Measurements from ENCODE around the gene DIABLO. TPM values are rescaled to one million over a fixed set of nuclear protein-coding genes. Genes with fewer than 3 reads are reported as not detected.
"Not testable (repeated sequence)": the region's sequence is repeated elsewhere in the genome, so short reads cannot be mapped to it uniquely, and the experiment has no call there.

Gene DIABLO
- polyA plus RNA-seq, 4 donors: 60.4 to 82.4 (median 71.0) TPM

GRCh38 chr12:122190842-122191668 lies 34.8 kb downstream of the DIABLO start:
- DNase-seq (ENCODE audit: low read depth in 4 of 4, low spot score in 2 of 4): peak in 1 of 4 donors; percentile 36

DNA sequence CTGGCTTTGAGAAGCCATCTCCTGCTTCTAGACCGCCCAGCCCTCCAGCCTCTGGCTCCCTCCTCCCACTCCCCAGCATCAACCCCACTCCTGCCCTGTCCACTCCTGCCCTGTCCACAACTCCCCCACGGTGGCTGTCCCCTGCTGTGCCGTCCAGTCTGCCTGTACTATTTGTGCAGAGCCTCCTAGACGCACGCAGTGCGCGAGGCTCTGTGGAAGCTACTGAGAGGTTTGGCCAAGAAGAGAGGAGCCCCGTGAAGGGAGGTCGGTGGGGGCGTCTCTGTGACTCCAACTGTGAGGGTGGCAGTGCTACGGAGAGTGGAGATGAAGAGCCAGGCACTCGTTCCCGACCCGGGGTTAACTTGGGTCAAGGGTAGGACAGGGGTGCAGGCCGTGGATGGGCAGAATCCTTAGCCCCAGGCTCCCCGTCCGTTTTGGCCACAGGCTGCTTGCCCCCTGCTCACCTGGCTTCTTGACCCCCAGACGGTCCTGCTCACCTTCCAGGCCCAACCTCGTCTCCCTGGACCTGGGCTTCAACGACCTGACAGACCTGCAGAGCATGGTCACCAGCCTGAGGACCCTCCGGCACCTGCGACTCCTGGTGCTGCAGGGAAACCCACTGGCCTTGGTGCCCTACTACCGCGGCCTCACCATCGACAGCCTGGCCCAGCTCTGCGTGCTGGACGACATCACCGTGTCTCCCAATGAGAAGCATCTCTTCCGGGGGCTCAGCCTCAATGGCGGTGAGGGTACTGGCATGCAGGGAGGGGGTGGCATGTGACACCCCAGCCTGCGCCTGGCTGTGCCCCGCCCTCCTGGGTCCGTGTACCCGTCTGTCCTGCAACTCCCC lies 36.0 kb downstream of the DIABLO start:
- no peak for DNase-seq (ENCODE audit: low read depth in 4 of 4, low spot score in 2 of 4)

GRCh38 chr12:122187466-122187865 lies 38.4 kb downstream of the DIABLO start:
- no peak for DNase-seq (ENCODE audit: low read depth in 4 of 4, low spot score in 2 of 4)

GRCh38 chr12:122185494-122186082 lies 40.3 kb downstream of the DIABLO start:
- DNase-seq (ENCODE audit: low read depth in 4 of 4, low spot score in 2 of 4): no peak

DNA sequence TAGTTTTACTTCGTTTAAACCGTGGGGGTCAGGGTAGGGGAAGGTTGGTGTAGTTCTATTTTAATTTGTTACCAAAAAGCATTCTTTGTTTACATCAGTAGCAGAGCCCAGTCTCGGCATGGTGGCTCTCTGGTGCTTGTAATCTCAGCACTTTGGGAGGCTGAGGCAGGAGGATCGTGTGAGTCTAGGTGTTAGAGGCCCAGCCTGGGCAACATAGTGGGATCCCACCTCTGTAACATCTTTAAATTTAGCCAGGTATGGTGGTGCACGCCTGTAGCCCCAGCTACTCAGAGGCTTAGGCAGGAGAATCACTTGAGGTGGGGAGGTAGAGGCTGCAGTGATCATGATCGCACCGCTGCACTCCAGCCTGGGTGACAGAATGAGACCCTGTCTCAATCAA lies 40.8 kb downstream of the DIABLO start:
- DNase-seq (ENCODE audit: low read depth in 4 of 4, low spot score in 2 of 4): no peak

- DNase-seq (ENCODE audit: low read depth in 4 of 4, low spot score in 2 of 4): no peak
These were observed 41.3 kb downstream of the DIABLO start for GRCh38 chr12:122184517-122184916.

DNA sequence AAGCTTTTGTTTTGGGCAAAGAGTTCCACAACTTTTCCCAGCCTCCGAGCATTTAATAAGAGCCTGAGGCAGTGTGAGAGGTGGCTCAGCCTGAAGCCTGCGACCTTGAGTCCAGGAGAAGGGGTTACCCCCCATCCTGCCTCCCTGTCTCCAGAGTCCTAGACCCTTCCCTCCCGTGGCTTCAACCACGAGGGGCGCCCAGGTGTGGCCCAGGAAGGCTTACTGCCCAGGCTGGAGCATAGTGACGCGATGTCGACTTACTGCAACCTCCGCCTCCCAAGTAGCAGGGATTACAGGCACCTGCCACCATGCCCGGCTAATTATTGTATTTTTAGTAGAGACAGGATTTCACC lies 42.3 kb downstream of the DIABLO start:
- no peak for DNase-seq (ENCODE audit: low read depth in 4 of 4, low spot score in 2 of 4)

DNA sequence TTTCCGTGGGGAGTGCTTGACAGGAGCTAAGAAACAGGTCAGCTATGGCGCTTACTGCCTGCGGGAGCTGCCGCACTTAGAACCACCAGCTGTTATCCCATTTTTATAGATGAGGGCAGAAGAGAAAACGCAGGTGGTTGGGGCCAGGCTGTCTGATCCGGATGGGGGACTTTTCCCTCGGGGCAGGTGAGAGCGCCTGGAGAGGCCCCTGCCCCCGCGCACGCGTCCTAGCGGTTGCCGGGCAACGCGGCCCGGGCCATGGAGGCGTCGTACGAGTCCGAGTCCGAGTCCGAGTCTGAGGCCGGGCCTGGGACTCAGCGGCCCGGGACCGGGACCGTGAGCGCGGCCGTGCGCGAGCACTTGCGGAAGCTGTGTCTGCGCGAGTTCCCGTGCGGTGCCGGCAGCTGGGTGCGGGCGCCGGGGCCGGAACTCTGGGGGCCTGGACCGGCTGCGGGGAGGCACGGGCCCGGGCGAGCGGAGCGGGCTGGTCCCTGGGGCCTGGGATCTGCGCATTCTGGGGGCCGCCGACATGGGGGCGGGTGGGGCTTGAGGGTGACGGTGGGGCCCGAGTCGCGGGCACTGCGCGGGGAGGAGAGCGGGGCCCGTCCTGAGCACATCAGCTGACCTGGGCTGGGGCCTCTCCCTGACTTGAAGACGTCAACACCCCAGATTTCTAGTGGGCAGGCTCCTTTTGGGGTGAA lies 42.8 kb downstream of the DIABLO start, which contains the start of gene LRRC43:
Gene LRRC43 (plus strand): TSS at position 237 of the 701 bp plus-strand sequence. CDS start 22 bp downstream, at position 259.
- DNase-seq (ENCODE audit: low read depth in 4 of 4, low spot score in 2 of 4): peak in 2 of 4 donors; percentile 44 to 51

DNA sequence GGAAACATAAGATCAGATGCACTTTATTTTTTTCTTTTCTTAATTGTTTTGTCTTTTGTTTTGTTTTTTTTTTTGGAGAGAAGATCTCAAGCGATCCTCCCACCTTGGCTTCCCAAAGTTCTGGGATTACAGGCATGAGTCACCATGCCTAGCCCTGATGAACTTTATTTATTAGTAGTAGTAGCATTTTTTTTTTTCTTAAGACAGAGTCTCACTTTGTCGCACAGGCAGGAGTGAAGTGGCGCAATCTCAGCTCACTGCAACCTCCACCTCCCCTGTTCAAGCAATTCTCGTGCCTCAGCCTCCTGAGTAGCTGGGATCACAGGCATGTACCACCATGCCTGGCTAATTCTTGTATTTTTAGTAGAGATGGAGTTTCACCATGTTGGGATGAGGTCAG lies 49.4 kb downstream of the DIABLO start:
- not testable (repeated sequence) for DNase-seq (ENCODE audit: low read depth in 4 of 4, low spot score in 2 of 4)

DNA sequence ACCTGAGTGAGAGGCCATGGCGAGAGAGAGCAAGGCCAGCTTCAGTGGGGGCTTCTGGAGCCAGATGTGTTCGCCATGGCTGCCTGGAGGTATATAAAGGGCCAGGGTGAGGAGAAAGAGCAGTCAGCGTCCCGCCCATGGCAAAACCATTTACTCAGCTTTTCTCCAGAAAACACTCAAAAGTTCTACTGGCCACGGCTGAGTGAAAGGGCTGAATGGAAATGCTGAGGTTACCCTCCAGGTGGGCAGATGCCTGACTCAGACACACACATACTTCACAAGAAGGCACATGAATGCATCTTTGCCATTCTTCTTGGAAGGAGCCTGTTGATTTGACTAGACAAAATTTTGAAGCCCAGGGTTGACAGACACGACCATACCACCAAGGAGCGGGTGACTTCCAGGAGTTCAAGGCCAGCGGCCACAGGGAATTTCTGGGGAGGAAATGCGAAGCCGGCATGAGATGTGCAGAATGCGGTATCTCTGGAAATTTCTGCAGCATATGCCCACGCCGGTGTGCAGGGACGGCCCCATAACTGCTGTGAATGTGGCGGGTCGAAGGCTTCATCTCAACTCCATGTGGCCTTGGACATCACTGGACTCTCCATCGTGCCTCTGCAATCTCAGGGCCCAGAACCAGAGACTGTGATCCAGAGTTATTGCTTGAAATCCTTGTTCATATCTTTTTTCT lies 51.6 kb downstream of the DIABLO start, which contains the start of gene IL31:
Gene IL31 (minus strand): TSS at position 67 of the 691 bp plus-strand sequence. CDS start 49 bp downstream, at position 18.
- no peak for DNase-seq (ENCODE audit: low read depth in 4 of 4, low spot score in 2 of 4)

- no peak for DNase-seq (ENCODE audit: low read depth in 4 of 4, low spot score in 2 of 4)
These were observed 53.5 kb downstream of the DIABLO start for GRCh38 chr12:122172262-122172939.

GRCh38 chr12:122171399-122171798 lies 54.5 kb downstream of the DIABLO start:
- no peak for DNase-seq (ENCODE audit: low read depth in 4 of 4, low spot score in 2 of 4)

DNA sequence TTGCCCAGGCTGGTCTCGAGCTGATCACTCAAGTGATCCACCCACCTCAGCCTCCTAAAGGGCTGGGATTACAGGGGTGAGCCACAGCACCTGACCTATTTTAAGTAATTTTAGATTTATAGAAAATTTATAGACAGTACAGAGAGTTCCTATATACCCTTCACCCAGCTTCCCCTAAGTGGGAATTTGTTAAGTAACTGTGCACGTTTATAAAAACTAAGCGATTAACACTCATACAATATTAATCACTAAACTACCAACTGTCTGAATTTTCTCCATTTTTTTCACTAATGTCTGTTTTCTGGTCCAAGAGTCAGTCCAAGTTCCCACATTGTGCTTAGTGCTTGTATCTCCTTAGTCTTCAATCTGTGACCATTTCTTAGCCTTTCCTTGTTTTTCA lies 57.4 kb downstream of the DIABLO start:
- DNase-seq (ENCODE audit: low read depth in 4 of 4, low spot score in 2 of 4): no peak

DNA sequence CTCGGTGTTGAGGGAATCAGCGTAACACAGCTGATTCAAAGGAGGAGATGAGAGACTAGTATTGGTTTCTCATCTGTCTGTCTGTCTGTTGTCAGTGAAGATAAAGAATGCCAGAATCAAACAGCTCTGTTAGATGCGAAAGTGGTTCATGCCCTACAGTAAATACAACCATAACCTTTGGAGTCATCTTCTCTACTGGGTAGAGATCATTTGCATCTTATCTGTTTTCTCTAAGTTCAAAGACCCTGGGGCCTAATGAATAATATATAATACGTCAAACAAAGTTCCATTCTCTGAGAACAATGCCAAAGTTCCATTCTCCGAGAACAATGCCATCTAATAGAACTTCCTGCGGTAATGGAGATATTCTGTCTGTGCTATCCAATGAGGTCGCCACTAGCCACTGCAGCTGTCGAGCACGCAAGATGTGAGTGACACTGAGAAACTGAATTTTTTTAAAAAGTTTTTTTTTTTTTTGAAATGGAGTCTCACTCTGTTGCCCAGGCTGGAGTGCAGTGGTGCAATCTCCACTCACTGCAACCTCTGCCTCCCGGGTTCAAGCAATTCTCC lies 58.4 kb downstream of the DIABLO start:
- DNase-seq (ENCODE audit: low read depth in 4 of 4, low spot score in 2 of 4): no peak

GRCh38 chr12:122166422-122167349 lies 59.2 kb downstream of the DIABLO start:
- DNase-seq (ENCODE audit: low read depth in 4 of 4, low spot score in 2 of 4): no peak

DNA sequence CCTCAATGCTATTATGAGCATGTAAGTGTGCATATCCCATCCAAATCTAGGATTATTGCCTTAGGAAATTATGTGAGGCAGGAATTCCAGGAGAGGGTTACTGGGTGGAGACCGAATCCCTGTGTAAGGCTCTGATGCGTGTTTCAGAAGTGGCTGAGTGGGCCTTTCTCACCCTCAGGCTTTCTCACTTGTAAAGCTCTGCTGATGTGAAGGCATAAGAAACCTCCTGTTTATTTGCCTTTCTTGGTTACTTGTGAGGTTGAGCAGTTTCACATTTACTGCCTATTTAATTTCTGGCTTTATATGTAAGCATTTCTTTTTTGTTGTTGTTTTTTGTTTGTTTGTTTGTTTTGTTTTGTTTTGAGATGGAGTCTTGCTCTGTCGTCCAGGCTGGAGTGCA lies 62.9 kb downstream of the DIABLO start:
- no peak for DNase-seq (ENCODE audit: low read depth in 4 of 4, low spot score in 2 of 4)

- no peak for DNase-seq (ENCODE audit: low read depth in 4 of 4, low spot score in 2 of 4)
These were observed 64.2 kb downstream of the DIABLO start for GRCh38 chr12:122161682-122162081.

DNA sequence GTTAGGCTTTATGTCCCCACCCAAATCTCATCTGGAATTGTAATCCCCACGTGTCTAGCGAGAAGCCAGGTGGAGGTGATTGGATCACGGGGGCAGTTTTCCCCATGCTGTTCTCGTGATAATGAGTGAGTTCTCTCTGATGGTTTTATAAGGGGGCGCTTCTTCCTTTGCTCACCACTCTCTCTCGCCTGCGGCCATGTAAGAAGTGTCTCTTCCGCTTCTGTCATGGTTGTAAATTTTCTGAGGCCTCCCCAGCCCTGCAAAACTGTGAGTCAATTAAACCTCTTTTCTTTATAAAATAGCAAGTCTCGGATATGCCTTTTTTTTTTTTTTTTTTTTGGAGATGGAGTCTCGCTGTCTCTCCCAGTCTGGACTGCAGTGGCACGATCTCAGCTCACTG lies 65.1 kb downstream of the DIABLO start:
- DNase-seq (ENCODE audit: low read depth in 4 of 4, low spot score in 2 of 4): no peak

All from left renal cortex interstitium (tissue), 4 donors.